HG02623 (cell line): ENCODE data around the gene KCNK18.

Experiments
- ATAC-seq: cut with Tn5 transposase; IDR thresholded peaks from one replicate; pipeline ENCODE4 v1.9.1; 2021; ENCODE audit warnings: moderate library complexity; ENCODE audit not compliant: unreplicated experiment

Gene KCNK18

GRCh38 chr10:117249493-117250093 is 52.3 kb downstream of the KCNK18 start:
- ATAC-seq, result no peak

- no peak for ATAC-seq
Observed at GRCh38 chr10:117250411-117250810, 53.1 kb downstream of the KCNK18 start.

GRCh38 chr10:117253908-117254307 is 56.6 kb downstream of the KCNK18 start:
- no peak for ATAC-seq

GRCh38 chr10:117254338-117254737 is 57.0 kb downstream of the KCNK18 start:
- no peak for ATAC-seq

- no peak for ATAC-seq
Observed at GRCh38 chr10:117254774-117255735, 57.8 kb downstream of the KCNK18 start.

GRCh38 chr10:117255835-117256460 is 58.7 kb downstream of the KCNK18 start:
- no peak for ATAC-seq

- no peak for ATAC-seq
Observed at GRCh38 chr10:117256910-117257309, 59.6 kb downstream of the KCNK18 start.

GRCh38 chr10:117257721-117258120 is 60.4 kb downstream of the KCNK18 start:
- ATAC-seq, result no peak

GRCh38 chr10:117259279-117259678 is 62.0 kb downstream of the KCNK18 start:
- ATAC-seq, result no peak
